Bronchial smooth muscle cell (primary cell): ENCODE data around the gene HYAL2. TPM values are rescaled to one million over a fixed set of nuclear protein-coding genes. Genes with fewer than 3 reads are reported as not detected.

Experiments used
- total RNA-seq: library from RNA; depleted of rRNA; stranded (reverse); fragments of >200 nt; gene quantifications from 2 replicates; pipeline ENCODE4 v1.2.1, GENCODE V29; 2014

HYAL2 gene
- total RNA-seq, 1 donor from 2014 or later, result 62.7 TPM

Other genes starting within 250 kb of the HYAL2 start
- gene RBM5, start 233.8 kb downstream of the HYAL2 start, total RNA-seq, result 115 and 400 TPM in 2 replicates
- gene SEMA3F, start 167.4 kb downstream of the HYAL2 start, total RNA-seq, result 2.1 and 4.7 TPM in 2 replicates
- gene GNAT1, start 131.1 kb downstream of the HYAL2 start, total RNA-seq, result not detected in 2 replicates
- gene SLC38A3, start 117.5 kb downstream of the HYAL2 start, total RNA-seq, result not detected in 2 replicates
- 293 and 296 TPM in 2 replicates for gene GNAI2, start 86.5 kb downstream of the HYAL2 start, total RNA-seq
- gene SEMA3B, start 53.6 kb downstream of the HYAL2 start, total RNA-seq, result 31.7 and 36.9 TPM in 2 replicates
- gene LSMEM2, start 43.7 kb downstream of the HYAL2 start, total RNA-seq, result not detected in 2 replicates
- gene IFRD2, start 30.3 kb downstream of the HYAL2 start, total RNA-seq, result 24.2 and 26.0 TPM in 2 replicates
- 3.9 and 6.6 TPM in 2 replicates for gene HYAL3, start 23.3 kb downstream of the HYAL2 start, total RNA-seq
- 2.2 and 3.8 TPM in 2 replicates for gene NAA80, start 23.3 kb downstream of the HYAL2 start, total RNA-seq
- gene HYAL1, start 19.2 kb downstream of the HYAL2 start, total RNA-seq, result 1.2 and 2.7 TPM in 2 replicates
- 8.4 and 9.5 TPM in 2 replicates for gene TUSC2, start 5.5 kb upstream of the HYAL2 start, total RNA-seq
- 35.1 and 38.6 TPM in 2 replicates for gene RASSF1, start 18.1 kb upstream of the HYAL2 start, total RNA-seq
- gene ZMYND10, start 23.0 kb upstream of the HYAL2 start, total RNA-seq, result 1.3 and 1.4 TPM in 2 replicates
- 22.5 and 30.1 TPM in 2 replicates for gene NPRL2, start 28.0 kb upstream of the HYAL2 start, total RNA-seq
- gene CYB561D2, start 28.1 kb upstream of the HYAL2 start, total RNA-seq, result 24.0 and 26.0 TPM in 2 replicates
- 29.2 and 32.9 TPM in 2 replicates for gene TMEM115, start 36.8 kb upstream of the HYAL2 start, total RNA-seq
- 0.09 and 0.16 TPM in 2 replicates for gene CACNA2D2, start 180.9 kb upstream of the HYAL2 start, total RNA-seq
- gene C3orf18, start 245.0 kb upstream of the HYAL2 start, total RNA-seq, result 19.4 and 23.2 TPM in 2 replicates
- 8.7 and 12.1 TPM in 2 replicates for gene HEMK1, start 246.8 kb upstream of the HYAL2 start, total RNA-seq